Gastroesophageal sphincter (tissue), 3 donors: ENCODE results near the gene STH.

ENCODE experiments used
- CTCF ChIP-seq, 4 experiments: fragments of 200-600 bp in 2 of 4; fragments of 450-650 bp in 2 of 4; sonication (generic) in 1 of 4; IDR thresholded peaks; one replicate each; pipeline ENCODE4 v1.5.1; 2017 to 2019; ENCODE audit warnings: antibody characterized with exemption in 4 of 4, mild to moderate bottlenecking in 2 of 4, moderate library complexity in 2 of 4
- POLR2A ChIP-seq, 2 donors: fragments of 450-650 bp; IDR thresholded peaks; one replicate each; pipeline ENCODE4 v1.6.1; 2017; ENCODE audit warnings: antibody characterized with exemption in 2 of 2, mild to moderate bottlenecking in 2 of 2, moderate library complexity in 1 of 2

- TF ChIP-seq CTCF (IDR thresholded peaks at IDR 0.05) (no peak), POLR2A (IDR thresholded peaks at IDR 0.05) (no peak)
Measured at GRCh38 chr17:46012506-46013079, 13.5 kb downstream of the STH start.
